ENCODE results near the gene SS18L1.

DNA sequence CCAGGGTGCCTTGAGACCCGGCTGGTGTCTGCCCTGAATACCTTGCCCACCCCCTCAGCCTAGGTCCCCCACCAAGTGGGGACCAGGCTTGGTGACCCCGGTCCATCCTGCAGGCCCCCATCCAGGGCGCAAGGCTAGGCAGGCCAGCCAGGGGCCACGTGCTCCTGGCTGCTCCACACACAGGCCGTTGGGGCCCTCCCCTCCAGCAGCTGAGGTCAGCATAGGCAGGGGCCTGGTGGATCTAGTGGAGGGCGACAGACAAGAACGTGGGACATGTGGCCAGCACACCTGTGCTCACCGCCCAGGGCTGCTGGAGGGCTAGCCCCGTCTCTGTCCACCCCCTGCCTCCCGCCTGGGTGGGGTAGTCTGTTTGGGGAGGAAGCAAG, 84.0 kb downstream of the SS18L1 start:
- no peak for TF ChIP-seq EZH2 (IDR thresholded peaks at IDR 0.05)
- no peak for TF ChIP-seq POLR2AphosphoS5 (IDR thresholded peaks at IDR 0.05; ENCODE audit: borderline replicate concordance, low read depth, low read length)
- TF ChIP-seq FOXP2 (optimal IDR thresholded peaks at IDR 0.05; ENCODE audit: control extremely low read depth, extremely low read length, insufficient read depth) = no peak

Data from SK-N-MC (cell line).